HEK293 (cell line): ENCODE data around the gene TNNI3K.

Experiments
- CTCF ChIA-PET: fragments of 350-600 bp; formaldehyde crosslinking; extraction: SDS; loops from one replicate; lab custom pipeline; 2021; ENCODE audit warnings: antibody characterized with exemption; lab: Yijun Ruan, JAX
- POLR2A ChIA-PET: fragments of 300-600 bp; formaldehyde crosslinking; extraction: SDS; loops from one replicate; lab custom pipeline; 2020; ENCODE audit warnings: antibody characterized with exemption, inconsistent platforms; lab: Yijun Ruan, JAX
- H3K27ac ChIP-seq: fragments of 200-500 bp; sonication (Bioruptor generic); 2 replicates; pipeline ENCODE4 v1.5.1; 2014; ENCODE audit warnings: low read depth, low read length, control low read depth, inconsistent platforms; ENCODE audit errors: extremely low read depth
- H3K36me3 ChIP-seq, 2 experiments: fragments of 200-500 bp in 1 of 2; sonication (Bioruptor generic) in 1 of 2; 1 replicate in 1 of 2; 2 replicates in 1 of 2; pipeline ENCODE4 v1.5.1; 2014 to 2017; ENCODE audit warnings: inconsistent platforms in 2 of 2, low read length in 2 of 2; ENCODE audit not compliant: control insufficient read depth in 2 of 2, insufficient read depth in 1 of 2
- H3K4me1 ChIP-seq: fragments of 200-500 bp; sonication (Bioruptor generic); 2 replicates; pipeline ENCODE4 v1.5.1; 2014; ENCODE audit warnings: mild to moderate bottlenecking, low read length, inconsistent platforms; ENCODE audit not compliant: control insufficient read depth, insufficient read depth
- H3K4me3 ChIP-seq: 2 replicates; pipeline ENCODE4 v1.5.1; 2011; ENCODE audit warnings: low read depth, mild to moderate bottlenecking, control low read depth, low read length, moderate library complexity
- H3K9me3 ChIP-seq: fragments of 200-500 bp; sonication (Bioruptor generic); 2 replicates; pipeline ENCODE4 v1.5.1; 2014; ENCODE audit warnings: low read depth, low read length, inconsistent platforms; ENCODE audit not compliant: control insufficient read depth, insufficient read depth
- IKZF3 ChIP-seq: fragments of 450-650 bp; IDR thresholded peaks from 2 replicates; pipeline ENCODE4 v1.5.0; 2018; ENCODE audit warnings: missing biosample characterization, mild to moderate bottlenecking, missing genetic modification characterization, moderate library complexity
- PRDM1 ChIP-seq: fragments of 450-650 bp; formaldehyde crosslinking; IDR thresholded peaks from 2 replicates; pipeline ENCODE4; 2016; ENCODE audit warnings: missing biosample characterization, missing genetic modification characterization
- ZBTB48 ChIP-seq: fragments of 450-650 bp; formaldehyde crosslinking; IDR thresholded peaks from 2 replicates; pipeline ENCODE4 v1.5.1; 2016; ENCODE audit warnings: missing biosample characterization, missing genetic modification characterization
- ZNF148 ChIP-seq: fragments of 450-650 bp; formaldehyde crosslinking; IDR thresholded peaks from 2 replicates; pipeline ENCODE4 v1.5.0; 2017; ENCODE audit warnings: missing biosample characterization, missing genetic modification characterization, borderline replicate concordance
- ZNF354C ChIP-seq: fragments of 450-650 bp; formaldehyde crosslinking; IDR thresholded peaks from 2 replicates; pipeline ENCODE4 v1.5.1; 2016; ENCODE audit warnings: missing biosample characterization, missing genetic modification characterization, low read depth, borderline replicate concordance
- ZNF366 ChIP-seq: fragments of 450-650 bp; formaldehyde crosslinking; conservative IDR thresholded peaks from 2 replicates; pipeline ENCODE4 v1.5.1; 2016; ENCODE audit warnings: missing biosample characterization, missing genetic modification characterization
- ZNF518A ChIP-seq: fragments of 450-650 bp; formaldehyde crosslinking; conservative IDR thresholded peaks from 2 replicates; pipeline ENCODE4 v1.5.1; 2016; ENCODE audit warnings: low read depth, missing biosample characterization, missing genetic modification characterization
- ZNF530 ChIP-seq: fragments of 450-650 bp; formaldehyde crosslinking; IDR thresholded peaks from 2 replicates; pipeline ENCODE4 v1.5.1; 2016; ENCODE audit warnings: low read depth, missing biosample characterization, missing genetic modification characterization
- TF ChIP-seq, protein P1 (sequence below): fragments of 450-650 bp; formaldehyde crosslinking; IDR thresholded peaks from 2 replicates; pipeline ENCODE4 v1.5.1; 2016; ENCODE audit warnings: missing biosample characterization, missing genetic modification characterization
- TF ChIP-seq, protein P2 (sequence below): fragments of 450-650 bp; formaldehyde crosslinking; IDR thresholded peaks from 2 replicates; pipeline ENCODE4 v1.5.1; 2016; ENCODE audit warnings: missing biosample characterization, missing genetic modification characterization, borderline replicate concordance
- TF ChIP-seq, protein P3 (sequence below): fragments of 450-650 bp; formaldehyde crosslinking; IDR thresholded peaks from 2 replicates; pipeline ENCODE4 v1.5.1; 2016; ENCODE audit warnings: missing biosample characterization, missing genetic modification characterization

Gene TNNI3K

DNA sequence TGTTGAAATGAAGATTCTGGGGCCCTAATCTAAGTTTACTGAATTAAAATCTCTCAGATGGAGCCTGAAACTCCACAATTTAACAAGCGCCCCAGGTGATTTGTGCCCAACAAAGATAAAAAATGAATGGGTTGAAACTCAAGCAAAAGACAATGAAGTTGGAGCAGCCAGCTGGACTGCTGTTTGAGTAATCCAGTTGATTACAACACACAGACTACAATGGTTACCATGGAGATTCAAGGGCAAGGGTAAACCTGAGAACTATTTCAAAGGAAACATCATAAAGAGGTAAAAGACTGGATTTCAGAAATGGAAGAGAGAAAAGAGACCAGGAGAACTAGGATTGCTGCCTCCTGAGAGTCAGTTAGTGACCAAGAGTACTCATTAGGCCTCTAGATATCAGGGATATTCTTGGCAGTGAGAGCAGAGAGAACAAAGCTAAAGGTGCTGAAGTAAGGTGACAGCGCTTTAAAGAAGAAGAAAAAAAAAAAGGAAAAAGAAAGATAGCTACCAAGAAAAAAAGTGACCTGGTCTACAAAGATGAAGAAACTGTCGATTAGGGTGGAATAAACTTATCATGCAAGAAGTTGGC, 232.7 kb downstream of the TNNI3K start:
- Histone ChIP-seq H3K4me3 (no peak overlapping the region), H3K27ac (no peak overlapping the region), H3K4me1 (no peaks in the 10 kb centered on the region), H3K9me3 (no peaks in the 10 kb centered on the region), H3K36me3 (no peaks in the 10 kb centered on the region)
- ChIA-PET CTCF (interaction anchor here (0.5 to 2.2 kb wide), 4 partner anchors 8 to 298 kb away, joined by 3 to 12 read pairs (median 4); no protein-coding TSS in a partner anchor), POLR2A (no interaction called here)
- TF ChIP-seq, protein P1, sequence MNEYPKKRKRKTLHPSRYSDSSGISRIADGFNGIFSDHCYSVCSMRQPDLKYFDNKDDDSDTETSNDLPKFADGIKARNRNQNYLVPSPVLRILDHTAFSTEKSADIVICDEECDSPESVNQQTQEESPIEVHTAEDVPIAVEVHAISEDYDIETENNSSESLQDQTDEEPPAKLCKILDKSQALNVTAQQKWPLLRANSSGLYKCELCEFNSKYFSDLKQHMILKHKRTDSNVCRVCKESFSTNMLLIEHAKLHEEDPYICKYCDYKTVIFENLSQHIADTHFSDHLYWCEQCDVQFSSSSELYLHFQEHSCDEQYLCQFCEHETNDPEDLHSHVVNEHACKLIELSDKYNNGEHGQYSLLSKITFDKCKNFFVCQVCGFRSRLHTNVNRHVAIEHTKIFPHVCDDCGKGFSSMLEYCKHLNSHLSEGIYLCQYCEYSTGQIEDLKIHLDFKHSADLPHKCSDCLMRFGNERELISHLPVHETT (tag by site-specific recombination): no peak
- TF ChIP-seq ZNF530 (tag by site-specific recombination) (no peak), ZBTB48 (tag by site-specific recombination) (no peak), ZNF366 (tag by site-specific recombination) (no peak), PRDM1 (no peak), ZNF148 (tag by site-specific recombination) (no peak), IKZF3 (tag by site-specific recombination) (no peak), ZNF354C (tag by site-specific recombination) (no peak), ZNF518A (no peak)
- TF ChIP-seq, protein P2, sequence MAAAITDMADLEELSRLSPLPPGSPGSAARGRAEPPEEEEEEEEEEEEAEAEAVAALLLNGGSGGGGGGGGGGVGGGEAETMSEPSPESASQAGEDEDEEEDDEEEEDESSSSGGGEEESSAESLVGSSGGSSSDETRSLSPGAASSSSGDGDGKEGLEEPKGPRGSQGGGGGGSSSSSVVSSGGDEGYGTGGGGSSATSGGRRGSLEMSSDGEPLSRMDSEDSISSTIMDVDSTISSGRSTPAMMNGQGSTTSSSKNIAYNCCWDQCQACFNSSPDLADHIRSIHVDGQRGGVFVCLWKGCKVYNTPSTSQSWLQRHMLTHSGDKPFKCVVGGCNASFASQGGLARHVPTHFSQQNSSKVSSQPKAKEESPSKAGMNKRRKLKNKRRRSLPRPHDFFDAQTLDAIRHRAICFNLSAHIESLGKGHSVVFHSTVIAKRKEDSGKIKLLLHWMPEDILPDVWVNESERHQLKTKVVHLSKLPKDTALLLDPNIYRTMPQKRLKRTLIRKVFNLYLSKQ (tag by site-specific recombination): no peak
- TF ChIP-seq, protein P3, sequence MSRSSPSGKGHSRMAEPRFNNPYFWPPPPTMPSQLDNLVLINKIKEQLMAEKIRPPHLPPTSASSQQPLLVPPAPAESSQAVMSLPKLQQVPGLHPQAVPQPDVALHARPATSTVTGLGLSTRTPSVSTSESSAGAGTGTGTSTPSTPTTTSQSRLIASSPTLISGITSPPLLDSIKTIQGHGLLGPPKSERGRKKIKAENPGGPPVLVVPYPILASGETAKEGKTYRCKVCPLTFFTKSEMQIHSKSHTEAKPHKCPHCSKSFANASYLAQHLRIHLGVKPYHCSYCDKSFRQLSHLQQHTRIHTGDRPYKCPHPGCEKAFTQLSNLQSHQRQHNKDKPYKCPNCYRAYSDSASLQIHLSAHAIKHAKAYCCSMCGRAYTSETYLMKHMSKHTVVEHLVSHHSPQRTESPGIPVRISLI (tag by site-specific recombination): no peak
